Endometrial microvascular endothelial cells (primary cell): ENCODE data around the gene SLC13A5. TPM values are rescaled to one million over a fixed set of nuclear protein-coding genes. Genes with fewer than 3 reads are reported as not detected.
"Not testable (repeated sequence)": the region's sequence is repeated elsewhere in the genome, so short reads cannot be mapped to it uniquely, and the experiment has no call there.

Experiments
- in situ Hi-C: cut with HindIII; loops from 2 replicates; pipeline ENCODE4 v1.10.0; 2017; ENCODE audit warnings: low sequenced_read_pairs, low pct_unique_long_range_greater_than_20kb; ENCODE audit errors: inconsistent ontology term
- total RNA-seq: library from RNA; depleted of rRNA; stranded (reverse); fragments of >200 nt; gene quantifications from one replicate; pipeline ENCODE4 v1.2.3, GENCODE V29; 2015; ENCODE audit errors: inconsistent ontology term

Gene SLC13A5
- total RNA-seq, 1 donor from 2014 or later = not detected

DNA sequence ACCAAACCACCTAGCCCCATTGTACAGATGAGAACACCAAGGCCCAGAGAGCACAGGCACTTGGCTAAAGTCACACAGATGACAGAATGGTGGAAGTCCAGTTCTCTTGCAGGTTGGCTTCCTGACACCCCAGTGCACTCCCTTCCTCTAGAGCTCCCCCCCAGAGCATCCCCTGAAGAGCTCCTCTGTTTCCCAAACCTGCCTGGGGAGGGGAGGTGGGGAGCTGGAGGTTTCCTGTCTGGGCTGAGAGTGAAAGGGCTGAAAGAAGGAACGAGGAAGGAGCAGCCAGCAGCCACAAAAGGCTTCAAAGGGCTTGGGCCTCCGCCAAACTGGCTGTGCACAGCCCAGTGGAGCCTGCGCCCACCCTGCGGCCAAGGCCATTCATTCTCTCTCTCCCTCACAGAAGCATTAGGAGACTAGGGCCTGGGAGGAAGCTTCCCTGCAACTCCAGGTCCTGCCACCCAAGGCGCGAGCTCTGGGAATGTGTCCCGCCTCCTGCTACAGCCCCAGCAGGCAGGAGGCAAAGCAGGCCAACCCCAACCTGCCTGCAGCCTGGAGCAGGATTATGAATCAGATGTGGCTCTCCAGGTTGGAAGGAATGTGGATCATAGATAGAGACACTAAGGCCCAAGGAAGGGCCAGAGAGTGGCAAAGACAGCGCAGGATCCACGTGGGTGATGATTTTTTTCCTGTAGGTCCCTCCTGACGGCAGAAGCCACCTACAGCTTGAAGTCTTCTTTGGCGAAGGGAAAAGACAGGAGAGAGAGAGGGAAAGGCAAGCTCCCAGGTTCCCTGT lies 913 bp downstream of the SLC13A5 start:
- in situ Hi-C loops = no loop called here

GRCh38 chr17:6711681-6712057 lies 1.5 kb downstream of the SLC13A5 start:
- in situ Hi-C loops = no loop called here

DNA sequence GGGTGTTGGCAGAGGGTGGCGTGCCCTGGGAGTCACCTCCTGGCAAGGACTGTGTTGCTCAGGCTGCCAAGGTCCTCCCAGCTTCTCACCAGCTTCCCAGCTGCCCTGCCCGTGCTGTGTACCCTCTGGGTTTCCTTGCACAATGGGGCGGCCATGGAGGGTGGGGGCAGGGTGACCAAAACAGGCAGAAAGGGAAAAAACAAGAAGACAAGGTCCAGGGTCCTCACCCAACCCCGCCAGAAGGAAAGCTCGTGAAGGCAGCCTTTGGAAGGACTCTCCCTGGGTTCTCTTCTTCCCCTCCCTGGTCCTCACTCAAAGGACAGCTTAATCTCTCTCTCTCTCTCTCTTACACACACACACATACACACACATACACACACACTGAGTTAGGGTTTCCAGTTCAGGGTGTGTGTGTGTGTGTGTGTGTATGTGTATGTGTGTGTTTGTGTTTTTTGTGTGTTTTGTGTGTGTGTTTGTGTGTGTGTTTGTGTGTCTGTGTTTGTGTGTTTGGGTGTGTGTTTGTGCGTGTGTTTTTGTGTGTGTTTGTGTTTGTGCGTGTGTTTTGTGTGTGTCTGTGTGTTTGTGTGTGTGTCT lies 2.0 kb downstream of the SLC13A5 start:
- in situ Hi-C loops = no loop called here

- in situ Hi-C loops = no loop called here
Measured at GRCh38 chr17:6710317-6710716, 2.9 kb downstream of the SLC13A5 start.

DNA sequence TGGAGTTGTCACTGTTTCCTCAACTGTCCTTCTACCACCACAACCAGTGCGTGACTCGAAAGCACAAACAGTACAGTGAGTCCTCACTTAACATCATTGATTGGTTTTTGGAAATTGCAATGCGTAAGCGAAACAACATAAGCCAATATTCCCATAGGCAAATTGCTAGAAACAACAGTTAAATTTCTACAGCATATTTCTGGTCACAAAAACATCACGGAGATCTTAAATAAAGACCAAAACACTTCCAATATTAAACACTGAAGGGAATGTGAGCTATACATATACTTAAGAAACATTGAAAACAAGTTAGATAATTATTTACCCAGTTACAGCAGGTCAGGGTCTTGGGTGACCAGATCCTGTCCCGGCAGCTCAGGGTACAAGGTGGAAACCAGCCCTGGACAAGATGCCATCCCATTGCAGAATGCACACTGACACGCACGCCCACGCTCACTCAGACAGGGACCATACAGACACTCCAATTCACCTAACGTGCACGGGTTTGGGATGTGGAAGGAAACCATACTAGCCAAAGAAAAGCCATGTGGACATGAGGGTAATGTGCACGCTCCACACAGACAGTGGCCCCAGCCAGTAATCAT lies 4.7 kb downstream of the SLC13A5 start:
- in situ Hi-C loops = no loop called here

GRCh38 chr17:6706996-6707395 lies 6.2 kb downstream of the SLC13A5 start:
- in situ Hi-C loops = no loop called here

GRCh38 chr17:6706499-6706898 lies 6.7 kb downstream of the SLC13A5 start:
- in situ Hi-C loops = no loop called here

DNA sequence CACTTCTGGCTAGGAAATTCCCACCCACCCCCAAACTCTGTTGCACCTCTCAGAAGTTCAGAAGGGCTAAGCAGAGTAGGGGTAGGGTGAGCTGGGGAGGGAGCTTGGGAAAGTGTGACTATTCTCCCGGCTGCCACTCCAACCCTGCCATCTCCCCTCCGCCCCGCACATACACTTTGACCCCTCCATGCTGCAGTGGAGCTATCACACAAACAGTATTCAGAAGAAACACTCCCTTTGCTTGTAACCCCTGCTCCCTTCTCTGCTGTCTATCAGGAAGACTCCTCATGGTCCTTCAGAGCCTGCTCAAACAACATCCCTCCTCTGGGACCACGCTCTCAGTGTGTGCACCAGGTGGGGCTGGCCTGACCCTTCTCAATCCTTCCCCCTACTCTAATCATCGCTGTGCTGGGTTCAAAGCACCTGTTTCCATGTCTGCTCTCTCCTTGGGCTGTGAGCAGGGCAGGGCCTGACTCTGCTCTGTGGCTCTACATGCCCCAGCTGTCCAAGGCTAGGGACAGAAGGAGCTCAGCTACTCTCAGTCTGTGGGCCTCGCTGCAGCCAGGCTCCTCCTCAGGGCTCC lies 8.6 kb downstream of the SLC13A5 start:
- in situ Hi-C loops = no loop called here

DNA sequence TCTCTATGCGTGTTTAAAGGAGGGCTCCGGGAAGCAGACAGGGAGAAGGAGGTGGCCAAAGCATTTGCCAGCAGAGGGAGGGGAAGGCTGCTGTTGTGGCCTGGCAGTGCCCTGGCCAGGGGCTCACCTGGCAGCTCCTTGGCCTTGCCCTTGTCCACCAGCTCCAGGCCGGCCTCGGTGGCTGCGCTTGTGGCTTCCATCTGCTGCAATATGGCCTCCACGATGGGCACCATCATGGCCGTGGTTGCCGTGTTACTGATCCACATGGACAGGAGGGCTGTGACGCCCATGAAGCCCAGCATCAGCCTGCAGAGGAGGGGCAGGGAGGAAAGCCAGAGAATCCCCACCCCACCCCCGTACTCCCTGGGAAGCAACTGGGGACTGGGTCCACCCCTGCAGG lies 9.4 kb downstream of the SLC13A5 start:
- in situ Hi-C loops = no loop called here

DNA sequence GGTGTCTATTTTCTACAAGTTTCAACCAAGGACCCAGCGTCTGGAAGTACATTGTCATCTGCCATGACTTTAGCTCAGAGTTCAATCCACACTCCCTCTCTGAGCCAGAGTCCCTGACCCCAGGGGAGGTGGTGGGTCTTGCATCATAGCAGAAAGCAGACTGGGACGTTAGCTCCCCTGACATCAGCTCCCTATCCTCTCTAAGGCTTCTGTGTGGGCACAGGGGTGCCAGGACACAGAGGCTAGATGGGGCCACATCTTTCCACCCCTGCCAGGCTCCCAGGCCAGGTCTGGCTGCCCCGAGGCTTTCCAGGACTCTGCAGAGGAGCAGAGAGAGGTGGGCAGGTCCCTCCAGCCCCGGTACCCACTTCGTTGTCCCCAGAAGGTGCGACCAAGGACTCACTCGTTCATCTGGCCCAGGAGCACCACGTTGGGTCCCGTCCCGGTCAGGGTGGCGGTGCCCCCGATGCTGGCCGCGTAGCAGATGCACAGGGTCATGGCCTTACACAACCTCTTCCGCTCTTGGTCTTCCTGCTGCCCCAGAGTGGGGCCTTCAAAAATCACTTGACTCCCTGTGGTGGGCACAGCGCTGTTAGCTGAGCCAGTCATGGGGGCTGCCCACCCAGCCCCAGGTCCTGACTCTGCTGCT lies 10.5 kb downstream of the SLC13A5 start:
- in situ Hi-C loops = no loop called here

DNA sequence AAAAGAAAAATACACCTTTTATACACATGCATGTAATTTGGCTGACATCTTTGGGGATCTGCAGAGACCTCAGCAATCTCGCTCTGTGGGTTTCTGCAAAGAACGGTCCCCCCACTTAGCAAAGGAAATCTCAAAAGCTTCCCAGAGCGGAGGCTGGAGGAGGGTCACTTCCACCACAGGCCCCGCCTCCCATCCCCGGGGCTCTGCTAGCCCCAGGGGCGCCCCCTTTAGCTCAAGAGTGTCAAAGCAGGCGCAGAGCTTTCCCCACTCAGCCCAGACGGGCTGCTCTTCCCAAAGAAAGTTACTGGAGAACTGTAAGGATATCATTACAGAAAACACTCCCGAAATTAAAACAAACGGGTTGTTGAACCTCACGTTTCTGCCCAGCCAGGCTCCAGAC lies 11.4 kb downstream of the SLC13A5 start:
- in situ Hi-C loops = no loop called here

GRCh38 chr17:6700948-6701307 lies 12.2 kb downstream of the SLC13A5 start:
- in situ Hi-C loops = no loop called here

DNA sequence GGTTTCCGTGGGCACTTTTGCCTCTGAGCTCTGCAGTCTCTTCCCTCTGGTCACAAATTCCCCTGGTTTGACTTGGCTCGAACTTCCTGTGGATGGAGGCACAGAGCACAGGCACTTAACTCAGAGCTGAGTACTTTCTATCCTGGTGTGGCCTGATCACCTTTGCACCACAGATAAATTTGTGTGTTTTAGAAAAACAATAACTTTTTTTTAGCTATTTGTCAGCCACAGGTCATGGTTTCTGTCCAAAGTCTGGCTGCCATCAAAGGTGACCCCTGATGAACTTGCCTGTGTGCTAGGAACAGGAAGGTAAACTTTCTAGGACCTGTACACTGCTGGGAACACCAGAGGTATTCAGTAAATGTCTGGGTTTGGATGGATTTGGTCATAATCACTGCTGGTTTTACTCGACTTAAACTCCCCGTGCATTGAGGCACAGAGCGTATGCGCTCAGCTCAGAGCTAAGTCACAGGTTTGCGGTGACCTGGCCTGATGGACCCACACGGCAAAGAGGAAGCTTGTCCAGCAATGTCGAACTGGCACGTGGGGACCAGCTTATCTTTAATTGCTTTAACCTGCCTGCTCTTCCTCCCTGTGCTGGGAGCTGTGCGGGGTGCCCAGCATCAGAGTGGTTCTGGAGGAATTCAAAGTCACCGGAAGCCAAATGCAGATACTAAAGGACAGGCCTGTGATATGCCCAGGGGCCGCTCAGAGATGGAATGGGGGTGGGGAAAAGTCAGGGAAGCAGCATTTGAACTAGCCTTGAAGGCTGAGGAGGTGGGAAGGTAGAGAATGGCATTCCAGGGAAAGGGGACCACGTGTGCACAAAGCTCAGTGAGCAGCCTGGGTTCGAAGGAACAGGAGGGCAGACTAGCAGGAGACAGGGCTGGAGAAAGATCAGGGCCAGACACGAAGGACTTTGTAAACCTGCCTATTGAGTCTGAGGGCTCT lies 12.9 kb downstream of the SLC13A5 start:
- in situ Hi-C loops = no loop called here

DNA sequence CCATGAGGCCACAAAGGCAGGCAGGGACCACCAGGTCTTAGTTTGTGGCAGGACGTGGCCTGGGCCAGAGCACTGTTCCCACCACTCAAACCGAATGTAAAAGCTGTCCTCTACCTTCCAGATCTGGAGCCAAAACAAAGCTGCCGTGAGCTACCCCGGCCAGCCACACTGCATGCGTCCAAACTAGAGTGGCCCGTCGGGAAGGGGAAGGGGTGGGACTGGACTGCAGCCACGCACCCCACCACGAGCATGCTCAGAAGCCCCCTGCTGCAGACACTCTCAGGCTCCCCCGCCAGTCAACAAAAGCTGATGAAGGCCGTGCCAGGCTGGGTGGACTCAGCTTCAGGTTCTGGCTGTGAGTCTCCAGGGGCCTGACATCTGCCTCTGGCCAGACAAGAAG lies 15.2 kb downstream of the SLC13A5 start:
- in situ Hi-C loops = no loop called here

- in situ Hi-C loops = no loop called here
Measured at GRCh38 chr17:6696906-6697305, 16.3 kb downstream of the SLC13A5 start.

DNA sequence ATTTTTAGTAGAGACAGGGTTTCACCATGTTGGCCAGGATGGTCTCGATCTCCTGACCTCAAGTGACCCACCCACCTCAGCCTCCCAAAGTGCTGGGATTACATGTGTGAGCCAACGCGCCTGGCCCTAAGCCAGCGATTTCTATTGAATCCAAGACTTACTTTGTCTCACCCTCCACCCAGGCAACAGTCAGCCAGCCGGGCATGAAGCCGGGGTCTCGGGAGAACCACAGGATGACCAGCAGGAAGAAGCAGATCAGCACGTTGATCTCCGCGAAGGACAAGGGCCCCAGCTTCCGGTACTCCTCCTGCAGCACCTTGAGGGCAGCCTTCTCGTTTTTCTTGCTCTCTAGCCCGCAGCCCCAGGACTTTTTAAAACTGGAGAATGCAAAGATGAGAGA lies 17.6 kb downstream of the SLC13A5 start:
- in situ Hi-C loops = no loop called here

DNA sequence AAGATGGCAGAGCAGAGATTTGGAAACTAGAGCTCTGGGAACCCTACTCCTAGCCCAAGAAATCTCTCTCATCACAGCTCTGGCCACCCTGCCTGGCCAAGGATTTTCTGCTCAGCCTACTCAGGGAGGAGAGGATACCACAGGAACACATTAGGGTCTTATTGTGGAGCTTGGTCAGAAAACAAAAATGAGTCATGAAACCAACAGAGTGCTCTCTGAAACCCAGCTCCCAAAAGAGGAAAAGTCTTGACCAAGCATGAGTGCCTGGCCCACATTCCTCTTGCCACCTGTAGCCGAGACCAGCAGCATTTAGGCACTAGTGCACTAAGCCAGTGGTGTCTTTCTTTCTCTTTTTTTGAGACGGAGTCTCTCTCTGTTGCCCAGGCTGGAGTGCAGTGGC lies 18.1 kb downstream of the SLC13A5 start:
- in situ Hi-C loops = no loop called here

GRCh38 chr17:6691958-6692357 lies 21.2 kb downstream of the SLC13A5 start:
- in situ Hi-C loops = not testable (repeated sequence)

DNA sequence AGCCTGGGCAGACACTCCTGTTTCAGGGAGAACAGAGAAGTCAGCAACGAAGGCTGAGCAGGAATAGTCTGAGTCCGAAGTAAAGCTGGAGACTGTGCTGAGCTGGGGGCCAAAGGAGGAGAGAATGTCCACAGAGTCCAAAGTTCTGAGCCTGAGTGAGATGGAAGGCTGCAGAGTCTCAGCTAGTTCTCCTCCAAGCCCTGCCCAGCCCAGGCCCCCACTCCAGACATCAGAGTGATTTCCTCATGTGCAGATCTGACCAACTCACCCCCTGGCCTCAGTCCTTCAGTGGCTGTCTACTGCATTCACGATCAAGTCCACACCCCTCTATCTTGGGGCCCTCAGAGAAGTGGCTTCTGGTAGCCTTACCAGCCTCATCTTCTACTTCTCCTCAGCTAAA lies 21.6 kb downstream of the SLC13A5 start:
- in situ Hi-C loops = no loop called here
